ENCODE data around the gene IQCM. TPM values are rescaled to one million over a fixed set of nuclear protein-coding genes. Genes with fewer than 3 reads are reported as not detected.
"Not testable (repeated sequence)": the region's sequence is repeated elsewhere in the genome, so short reads cannot be mapped to it uniquely, and the experiment has no call there.

IQCM gene
- total RNA-seq, 1 donor from 2014 or later: not detected

DNA sequence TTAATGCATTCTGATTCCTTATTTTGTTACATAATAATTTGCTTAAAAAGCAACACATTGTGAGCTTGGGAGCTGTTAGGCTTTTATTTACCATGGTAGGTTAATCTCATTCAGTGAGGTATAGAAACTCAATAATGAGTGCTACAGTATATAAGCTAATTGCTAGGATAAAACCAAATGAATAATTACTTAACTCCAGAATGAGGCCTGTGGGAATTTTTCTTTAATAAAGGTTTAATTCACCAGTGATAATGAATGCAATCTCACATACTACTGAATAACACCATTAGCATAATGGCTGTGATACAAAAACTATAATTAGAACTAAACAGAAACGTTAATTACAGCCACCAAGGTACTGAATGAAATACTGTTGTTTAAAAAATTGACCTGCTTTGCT is 326.3 kb downstream of the IQCM start:
- DNase-seq (ENCODE audit: extremely low read depth, low read depth, low spot score): no peak

DNA sequence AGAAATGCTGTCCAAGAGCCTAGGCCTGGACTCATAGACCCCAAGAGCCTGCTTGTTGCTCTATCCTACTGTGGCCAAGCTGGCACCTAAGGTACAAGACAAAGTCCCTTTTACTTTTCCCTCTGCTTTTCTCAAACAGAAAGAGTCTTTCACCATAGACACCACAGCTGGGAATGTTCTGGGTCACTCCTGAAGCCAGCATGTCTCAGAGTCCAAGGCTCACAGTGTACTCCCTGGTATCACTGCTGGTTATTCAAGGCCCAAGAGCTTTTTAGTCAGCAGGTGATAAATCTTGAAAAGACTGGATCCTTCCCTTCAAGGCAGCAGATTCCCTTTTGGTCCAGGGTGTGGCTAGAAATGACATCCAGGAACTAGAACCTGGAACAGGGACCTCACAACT is 328.8 kb downstream of the IQCM start:
- no peak for DNase-seq (ENCODE audit: extremely low read depth, low read depth, low spot score)

DNA sequence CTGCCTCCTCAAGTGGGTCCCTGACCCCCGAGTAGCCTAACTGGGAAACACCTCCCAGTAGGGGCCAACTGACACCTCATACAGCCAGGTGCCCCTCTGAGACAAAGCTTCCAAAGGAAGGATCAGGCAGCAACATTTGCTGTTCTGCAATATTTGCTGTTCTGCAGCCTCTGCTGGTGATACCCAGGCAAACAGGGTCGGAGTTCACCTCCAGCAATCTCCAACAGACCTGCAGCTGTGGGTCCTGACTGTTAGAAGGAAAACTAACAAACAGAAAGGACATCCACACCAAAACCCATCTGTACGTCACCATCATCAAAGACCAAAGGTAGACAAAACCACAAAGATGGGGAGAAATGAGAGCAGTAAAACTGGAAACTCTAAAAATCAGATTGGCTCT is 347.0 kb downstream of the IQCM start:
- not testable (repeated sequence) for DNase-seq (ENCODE audit: extremely low read depth, low read depth, low spot score)

DNA sequence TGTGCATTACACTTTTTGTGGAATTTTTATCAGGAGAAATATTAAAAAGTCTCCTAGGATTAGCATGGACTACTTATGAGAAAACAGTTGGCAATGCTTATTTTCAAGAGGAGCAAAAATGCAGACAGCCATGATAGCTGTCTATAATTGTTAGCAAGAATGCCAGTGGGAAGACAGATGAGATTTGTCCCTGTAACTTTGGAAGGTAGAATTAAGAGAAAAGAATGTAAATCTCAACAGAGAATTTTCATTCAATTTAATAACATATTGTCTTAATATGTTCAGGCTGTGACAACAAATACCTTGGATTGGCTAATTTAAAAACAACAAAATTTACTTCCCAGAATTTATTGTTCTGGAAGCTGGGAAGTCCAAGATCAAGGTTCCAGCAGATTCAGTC is 349.2 kb downstream of the IQCM start:
- no peak for DNase-seq (ENCODE audit: extremely low read depth, low read depth, low spot score)

DNA sequence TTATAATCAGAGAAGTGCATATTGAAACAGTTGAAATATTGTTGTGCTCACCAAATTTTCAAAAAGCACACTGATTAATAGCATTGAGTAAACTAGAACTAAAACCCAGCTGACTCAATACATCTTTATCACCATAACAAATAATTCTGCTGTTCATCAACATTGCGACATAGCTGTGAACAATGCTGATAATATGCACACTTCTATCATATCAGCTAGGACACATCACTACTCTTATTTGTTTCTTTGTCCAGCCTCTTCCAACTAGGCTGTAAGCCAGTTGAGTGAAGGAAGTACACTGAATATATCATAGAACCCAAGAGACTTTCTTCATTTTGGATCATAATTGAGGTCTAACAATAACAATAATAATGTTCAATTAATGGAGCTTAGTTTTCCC is 349.7 kb downstream of the IQCM start:
- no peak for DNase-seq (ENCODE audit: extremely low read depth, low read depth, low spot score)

DNA sequence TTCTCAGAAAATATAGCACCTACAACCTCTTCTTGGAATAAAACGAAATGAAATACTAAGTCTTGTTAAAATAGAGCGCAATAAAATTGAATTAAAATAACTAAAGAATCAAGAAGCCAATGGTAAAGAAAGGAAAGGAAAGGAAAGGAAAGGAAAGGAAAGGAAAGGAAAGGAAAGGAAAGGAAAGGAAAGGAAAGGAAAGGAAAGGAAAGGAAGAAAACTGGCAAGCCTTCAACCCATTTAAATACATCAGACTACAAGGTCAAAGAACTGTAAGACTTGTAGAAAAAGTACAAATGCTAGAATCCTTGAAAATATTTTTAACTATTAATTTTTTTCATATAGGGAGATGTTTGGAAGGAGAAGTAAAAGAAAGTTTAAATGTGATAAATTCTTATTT is 372.1 kb downstream of the IQCM start:
- no peak for DNase-seq (ENCODE audit: extremely low read depth, low read depth, low spot score)

DNA sequence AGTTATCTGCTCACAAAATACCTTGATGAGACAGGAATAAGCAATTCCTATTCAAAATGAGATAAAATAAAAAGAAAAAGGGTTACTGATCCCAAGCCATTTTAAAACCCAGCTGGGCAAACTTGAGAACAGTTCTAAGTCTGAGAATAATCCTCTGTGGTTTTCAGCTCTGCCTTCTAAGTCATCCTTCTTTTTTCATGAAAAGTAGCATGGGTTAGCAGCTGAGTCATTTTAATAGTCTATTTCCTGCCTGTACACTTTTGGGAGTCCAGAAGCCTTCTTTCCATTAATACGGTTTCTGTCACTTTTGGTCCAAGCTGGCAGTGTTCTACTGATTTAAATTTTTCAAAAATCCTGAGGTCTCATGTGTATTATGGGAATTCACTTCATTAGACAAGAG is 374.3 kb downstream of the IQCM start:
- DNase-seq (ENCODE audit: extremely low read depth, low read depth, low spot score): no peak

DNA sequence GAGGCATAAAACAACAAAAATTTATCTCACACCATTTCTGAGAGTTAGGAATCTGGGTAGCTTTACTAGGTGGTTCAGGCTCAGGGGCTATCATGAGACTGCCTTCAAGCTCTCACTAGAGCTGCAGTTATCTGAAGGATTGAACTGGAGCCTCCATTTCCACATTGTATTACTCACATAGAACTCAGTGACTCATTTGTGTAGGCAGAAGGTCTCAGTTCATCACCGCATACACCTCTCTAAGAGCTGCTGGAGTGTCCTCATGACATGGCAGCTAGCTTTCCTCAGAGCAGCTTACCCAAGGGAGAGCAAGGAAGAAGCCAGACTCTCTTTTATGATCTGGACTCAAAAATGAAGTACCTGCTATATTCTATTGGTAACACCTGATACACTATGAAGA is 389.2 kb downstream of the IQCM start:
- no peak for DNase-seq (ENCODE audit: extremely low read depth, low read depth, low spot score)

DNA sequence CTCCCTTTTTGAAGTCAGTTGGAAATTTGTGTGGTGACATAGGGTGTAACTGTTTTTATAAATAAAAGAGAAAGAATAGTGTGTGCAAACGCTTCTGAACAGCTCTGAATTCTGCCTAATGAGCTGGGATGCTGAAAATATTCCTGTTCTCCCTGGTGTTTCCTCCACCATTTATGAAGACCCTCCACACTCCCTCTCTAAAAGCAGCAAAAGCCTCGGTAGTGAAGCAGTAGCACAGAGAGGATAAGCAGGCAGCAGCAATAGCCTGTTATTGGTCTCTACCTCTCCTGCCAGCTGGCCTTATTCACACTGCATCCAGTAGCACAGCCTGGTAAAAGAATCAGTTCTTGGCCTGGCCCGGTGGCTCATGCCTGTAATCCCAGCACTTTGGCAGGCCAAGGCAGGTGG is 406.1 kb downstream of the IQCM start:
- DNase-seq (ENCODE audit: extremely low read depth, low read depth, low spot score): no peak

DNA sequence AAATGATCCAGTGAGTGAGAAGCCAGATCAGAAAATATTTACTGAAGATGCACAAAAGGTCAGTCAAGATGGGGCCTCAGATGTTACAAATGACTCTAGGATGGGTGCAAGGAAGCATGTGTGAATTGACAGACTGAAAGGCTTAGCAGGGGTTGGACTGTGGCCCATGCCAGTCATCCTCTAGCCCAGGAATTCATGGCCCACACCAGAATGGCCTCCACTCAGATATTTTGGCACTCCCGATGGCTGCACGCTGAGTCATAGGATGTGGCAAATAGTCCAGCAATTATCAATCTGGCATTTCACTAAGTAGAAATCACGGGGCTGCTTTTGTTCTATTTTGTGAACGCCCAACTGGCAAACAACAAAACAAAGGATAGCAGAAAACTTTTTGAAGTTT is 406.5 kb downstream of the IQCM start:
- no peak for DNase-seq (ENCODE audit: extremely low read depth, low read depth, low spot score)

DNA sequence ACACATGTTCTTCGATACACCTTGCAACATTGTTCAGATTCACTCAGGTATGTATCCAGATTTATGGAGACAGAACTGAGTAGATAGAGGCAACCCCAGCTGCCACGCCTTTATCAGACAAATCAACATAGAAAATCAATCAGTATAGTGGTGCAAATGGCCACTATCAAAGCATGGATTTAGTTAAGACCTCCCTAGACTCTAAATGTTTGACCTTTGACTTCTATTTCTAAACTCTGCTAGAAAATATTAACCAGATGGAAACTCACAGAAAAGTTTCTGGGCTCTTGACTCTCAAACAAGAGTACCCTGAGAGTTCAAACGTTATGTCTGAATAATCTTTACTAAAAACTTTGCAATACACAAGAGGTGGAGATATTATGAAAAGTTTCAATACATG is 411.5 kb downstream of the IQCM start:
- no peak for DNase-seq (ENCODE audit: extremely low read depth, low read depth, low spot score)

DNA sequence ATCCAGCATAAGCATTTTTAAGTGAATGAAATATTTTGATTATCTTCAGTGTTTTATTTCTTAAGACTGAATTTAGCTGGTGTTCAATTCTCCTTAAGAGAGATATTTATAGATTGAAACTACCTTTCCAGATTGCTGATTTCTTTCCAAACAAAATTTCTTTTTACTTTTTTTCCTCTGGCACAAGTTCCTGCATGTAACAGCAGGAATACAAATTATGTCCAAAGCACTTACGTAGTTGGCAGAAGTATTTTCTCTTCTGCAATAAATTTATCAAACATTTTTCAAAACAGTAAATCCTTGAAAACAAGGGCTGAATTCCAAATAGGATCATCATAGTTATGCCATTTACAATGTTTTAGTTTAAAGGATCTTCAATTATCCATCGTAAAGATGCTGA is 412.6 kb downstream of the IQCM start:
- no peak for DNase-seq (ENCODE audit: extremely low read depth, low read depth, low spot score)

DNA sequence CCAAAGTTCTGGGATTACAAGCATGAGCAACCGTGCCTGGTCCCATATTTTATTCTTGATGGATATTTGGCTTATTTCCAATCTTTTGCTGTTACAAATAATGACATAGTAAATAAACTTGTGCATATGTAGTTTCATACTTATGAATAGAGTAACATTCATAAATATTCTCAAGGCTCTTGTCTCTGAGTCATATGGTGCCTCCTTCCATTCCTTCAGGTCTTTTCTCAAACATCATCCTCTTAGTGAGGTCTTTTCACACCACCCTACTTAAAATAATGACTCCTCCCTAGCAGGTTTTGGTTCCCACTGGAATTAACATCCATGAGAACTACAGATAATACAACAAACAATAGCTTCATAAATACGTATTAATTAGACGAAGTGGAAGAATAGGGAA is 416.6 kb downstream of the IQCM start:
- no peak for DNase-seq (ENCODE audit: extremely low read depth, low read depth, low spot score)

DNA sequence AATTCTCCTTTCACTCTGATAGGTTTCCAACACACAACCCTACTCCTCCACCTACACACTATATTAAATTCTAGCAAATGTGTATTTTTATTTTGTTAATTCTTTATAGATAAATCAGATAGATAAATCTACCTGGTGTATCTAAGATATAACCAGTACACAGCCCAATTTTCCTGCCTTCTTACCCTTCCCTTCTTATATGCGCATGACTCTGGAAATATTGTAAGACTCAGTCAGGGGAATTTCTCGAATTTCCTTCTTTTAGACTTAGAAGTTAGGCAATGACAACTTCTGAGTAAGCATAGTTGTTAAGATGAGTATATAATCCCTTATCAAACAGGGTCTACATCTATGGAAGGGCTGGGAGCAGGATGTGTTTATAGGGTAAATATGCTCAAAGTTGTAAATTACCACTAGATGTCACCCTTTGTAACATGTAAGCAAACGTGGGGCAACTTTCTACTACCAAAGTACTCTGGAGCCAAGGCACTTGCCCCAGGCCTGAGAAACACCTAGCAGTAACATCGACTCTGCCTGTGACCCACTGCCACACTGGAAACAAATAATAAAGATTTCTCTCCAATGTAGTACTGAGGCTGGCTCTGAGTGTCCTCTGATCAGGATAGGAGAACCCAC is 444.7 kb downstream of the IQCM start:
- no peak for DNase-seq (ENCODE audit: extremely low read depth, low read depth, low spot score)

DNA sequence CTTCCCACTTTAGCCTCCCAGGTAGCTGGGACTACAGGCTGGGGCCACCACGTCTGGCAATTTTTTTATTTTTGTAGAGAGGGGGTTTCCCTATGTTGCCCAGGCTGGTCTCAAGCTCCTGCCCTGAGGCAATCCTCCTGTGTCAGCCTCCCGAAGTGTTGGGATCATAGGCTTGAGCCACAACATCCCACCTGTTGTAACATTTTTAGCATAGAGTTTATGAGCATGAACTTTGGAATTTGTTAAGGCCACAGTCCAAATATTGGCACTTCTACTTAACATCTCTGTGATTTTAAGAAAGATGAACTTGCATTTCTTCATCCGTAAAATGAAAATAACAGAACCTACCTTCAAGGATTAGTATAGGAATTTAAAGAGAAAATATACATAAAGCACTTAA is 445.6 kb downstream of the IQCM start:
- no peak for DNase-seq (ENCODE audit: extremely low read depth, low read depth, low spot score)

DNA sequence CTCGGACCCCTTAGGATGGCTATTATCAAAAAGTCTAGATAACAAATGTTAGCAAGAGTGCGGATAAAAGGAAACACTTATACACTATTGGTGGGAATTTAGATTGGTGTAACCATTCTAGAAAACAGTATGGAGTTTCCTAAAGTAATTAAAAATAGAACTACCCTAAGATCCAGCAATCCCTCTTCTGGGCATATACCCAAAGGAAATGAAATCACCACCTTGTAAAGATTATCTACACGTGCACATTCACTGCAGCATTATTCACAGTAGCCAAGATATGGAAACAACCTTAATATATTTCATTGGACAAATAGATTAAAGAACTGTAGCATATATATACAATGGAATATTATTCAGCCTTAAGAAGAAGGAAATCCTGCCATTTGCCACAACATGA is 462.4 kb downstream of the IQCM start:
- no peak for DNase-seq (ENCODE audit: extremely low read depth, low read depth, low spot score)

DNA sequence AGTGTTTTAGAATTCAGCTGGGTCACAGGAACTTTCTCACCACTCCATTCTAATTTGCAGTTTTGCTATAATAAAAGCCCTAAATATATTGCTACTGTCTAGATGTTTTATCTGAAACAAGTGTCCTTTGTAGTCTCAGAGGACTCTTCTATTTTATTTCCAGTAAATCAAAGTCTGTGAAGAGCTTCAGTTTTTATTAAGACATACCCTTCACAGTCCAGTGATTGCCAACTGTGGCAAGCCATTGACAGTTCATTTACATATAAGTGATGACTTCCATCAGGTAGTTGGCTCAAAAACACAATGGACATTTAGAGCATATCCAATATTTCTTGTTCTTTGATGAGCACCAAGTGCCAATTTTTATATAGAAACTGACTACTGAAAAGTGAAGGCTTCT is 466.1 kb downstream of the IQCM start:
- DNase-seq (ENCODE audit: extremely low read depth, low read depth, low spot score): no peak

DNA sequence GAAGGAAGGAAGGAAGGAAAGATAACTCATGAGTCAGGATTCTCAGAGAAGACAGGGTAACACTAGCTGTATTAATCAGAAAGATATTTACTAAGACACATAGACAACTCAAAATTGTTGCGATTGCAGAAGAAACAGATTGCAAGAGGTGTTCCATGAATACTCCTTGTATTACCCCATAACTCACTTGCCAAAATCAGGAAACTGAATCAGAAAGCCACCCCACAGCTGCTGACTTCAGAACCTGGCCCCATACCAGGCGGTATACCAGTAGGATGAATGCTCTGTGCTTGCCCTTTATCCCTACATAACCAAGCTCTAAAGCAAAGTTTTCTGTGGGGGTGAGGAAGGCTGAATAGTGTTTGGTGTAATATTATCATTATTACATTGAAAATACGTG is 468.5 kb downstream of the IQCM start:
- no peak for DNase-seq (ENCODE audit: extremely low read depth, low read depth, low spot score)

DNA sequence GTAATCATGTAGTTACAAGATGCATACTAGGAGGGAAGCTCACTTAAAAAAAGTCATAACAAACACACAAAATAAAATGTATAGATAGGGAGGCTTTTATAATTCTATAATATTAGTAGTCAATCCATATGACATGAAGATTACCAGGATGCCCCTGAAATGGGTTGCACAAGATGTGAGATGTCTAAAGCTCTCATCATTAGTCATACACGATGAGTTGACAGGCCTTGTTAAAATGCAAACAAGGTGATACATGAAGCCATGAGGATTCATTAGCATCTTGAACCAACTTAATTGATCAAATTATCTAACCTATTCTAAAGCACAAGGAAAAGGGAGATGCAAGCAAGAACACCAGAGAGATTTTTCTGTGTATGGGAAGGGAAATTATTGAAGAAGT is 470.2 kb downstream of the IQCM start:
- no peak for DNase-seq (ENCODE audit: extremely low read depth, low read depth, low spot score)

DNA sequence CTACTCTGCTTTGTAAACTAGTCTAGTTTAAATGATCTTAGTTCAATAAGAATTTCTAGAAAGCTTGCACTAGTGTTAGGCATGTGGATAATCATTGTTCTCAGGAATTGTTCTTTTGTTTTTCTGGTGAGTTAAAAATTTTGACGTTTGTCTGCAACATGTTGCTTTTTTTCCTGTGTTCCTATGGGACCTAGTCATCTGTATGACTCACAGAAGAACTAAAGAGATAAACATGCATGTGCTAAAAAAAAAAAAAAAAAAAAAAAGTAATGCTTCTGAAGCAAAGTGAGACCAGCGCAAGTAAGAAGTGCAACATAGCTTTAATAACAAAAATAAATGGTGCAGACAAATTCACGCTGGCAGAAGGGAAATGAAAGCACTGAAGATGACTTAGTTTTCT is 471.2 kb downstream of the IQCM start:
- DNase-seq (ENCODE audit: extremely low read depth, low read depth, low spot score): peak; percentile 10

DNA sequence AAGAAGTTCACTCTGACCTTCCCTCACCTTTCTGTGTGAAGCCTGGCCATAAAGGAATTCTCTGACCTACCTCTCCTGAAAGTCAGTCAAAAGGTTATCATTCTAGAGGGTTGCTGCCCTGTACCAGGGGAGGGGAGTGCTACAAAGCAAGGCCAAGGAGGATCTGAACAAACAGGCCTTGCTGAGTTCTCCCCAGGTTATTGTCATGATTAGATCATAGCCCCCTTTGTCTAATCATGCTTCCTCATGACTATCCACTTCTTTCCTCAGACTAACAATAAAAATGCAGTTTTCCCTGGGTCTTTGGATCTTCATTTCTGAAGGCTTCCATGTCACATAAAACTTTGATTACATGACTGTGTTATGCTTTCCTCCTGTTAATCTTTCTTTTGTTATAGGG is 472.0 kb downstream of the IQCM start:
- no peak for DNase-seq (ENCODE audit: extremely low read depth, low read depth, low spot score)

DNA sequence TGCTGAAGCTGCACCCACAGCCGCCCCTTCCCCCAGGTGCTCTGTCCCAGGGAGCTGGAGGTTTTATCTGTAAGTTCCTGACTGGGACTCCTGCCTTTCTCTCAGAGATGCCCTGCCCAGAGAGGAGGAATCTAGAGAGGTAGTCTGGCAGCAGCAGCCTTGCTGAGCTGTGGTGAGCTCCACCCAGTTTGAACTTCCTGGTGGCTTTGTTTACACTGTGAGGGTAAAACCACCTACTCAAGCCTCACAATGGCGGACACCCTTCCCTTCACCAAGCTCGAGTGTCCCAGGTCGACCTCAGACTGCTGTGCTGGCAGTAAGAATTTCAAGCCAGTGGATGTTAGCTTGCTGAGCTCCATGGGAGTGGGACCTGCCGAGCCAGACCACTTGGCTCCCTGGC is 474.5 kb downstream of the IQCM start:
- not testable (repeated sequence) for DNase-seq (ENCODE audit: extremely low read depth, low read depth, low spot score)

DNA sequence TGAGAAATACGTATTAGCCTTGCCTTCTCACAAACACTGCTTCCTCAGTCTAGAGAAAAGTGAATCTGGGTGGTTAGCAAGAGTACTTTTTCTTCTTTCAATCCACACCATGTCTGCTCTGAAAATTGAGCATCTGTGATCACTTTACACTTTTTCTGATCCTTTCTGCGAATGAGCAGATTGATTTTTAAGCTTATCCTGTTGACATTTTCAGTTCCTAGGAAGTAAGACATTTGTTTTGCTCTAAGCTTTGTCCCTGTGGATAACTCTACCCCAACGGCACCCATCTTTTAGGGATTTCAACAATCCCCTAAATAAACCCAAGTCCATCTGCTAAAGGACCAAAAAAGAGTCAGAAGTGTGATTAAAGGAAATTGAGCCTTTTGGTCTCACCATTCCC is 487.5 kb downstream of the IQCM start:
- no peak for DNase-seq (ENCODE audit: extremely low read depth, low read depth, low spot score)
